Transverse colon (tissue), 4 donors: ENCODE measurements around the gene CYP46A1.

Experiments used
- EP300 ChIP-seq: sonication (generic); formaldehyde crosslinking; IDR thresholded peaks from one replicate; pipeline ENCODE4 v1.6.1; 2017; ENCODE audit warnings: antibody characterized with exemption, low read depth
- POLR2AphosphoS5 ChIP-seq, 3 donors: sonication (generic); formaldehyde crosslinking; IDR thresholded peaks; one replicate each; pipeline ENCODE4 v1.6.1; 2016; ENCODE audit warnings: antibody characterized with exemption in 3 of 3
- TF ChIP-seq, protein P1 (sequence below), 5 experiments: fragments of 200-600 bp in 3 of 5; fragments of 450-650 bp in 2 of 5; sonication (generic) in 3 of 5; IDR thresholded peaks; 1 replicate in 2 of 5; 2 replicates in 3 of 5; pipeline ENCODE4 v1.5.1; 2016 to 2017; ENCODE audit warnings: antibody characterized with exemption in 5 of 5, inconsistent platforms in 3 of 5, mild to moderate bottlenecking in 2 of 5, moderate library complexity in 1 of 5

- TF ChIP-seq, protein P1, sequence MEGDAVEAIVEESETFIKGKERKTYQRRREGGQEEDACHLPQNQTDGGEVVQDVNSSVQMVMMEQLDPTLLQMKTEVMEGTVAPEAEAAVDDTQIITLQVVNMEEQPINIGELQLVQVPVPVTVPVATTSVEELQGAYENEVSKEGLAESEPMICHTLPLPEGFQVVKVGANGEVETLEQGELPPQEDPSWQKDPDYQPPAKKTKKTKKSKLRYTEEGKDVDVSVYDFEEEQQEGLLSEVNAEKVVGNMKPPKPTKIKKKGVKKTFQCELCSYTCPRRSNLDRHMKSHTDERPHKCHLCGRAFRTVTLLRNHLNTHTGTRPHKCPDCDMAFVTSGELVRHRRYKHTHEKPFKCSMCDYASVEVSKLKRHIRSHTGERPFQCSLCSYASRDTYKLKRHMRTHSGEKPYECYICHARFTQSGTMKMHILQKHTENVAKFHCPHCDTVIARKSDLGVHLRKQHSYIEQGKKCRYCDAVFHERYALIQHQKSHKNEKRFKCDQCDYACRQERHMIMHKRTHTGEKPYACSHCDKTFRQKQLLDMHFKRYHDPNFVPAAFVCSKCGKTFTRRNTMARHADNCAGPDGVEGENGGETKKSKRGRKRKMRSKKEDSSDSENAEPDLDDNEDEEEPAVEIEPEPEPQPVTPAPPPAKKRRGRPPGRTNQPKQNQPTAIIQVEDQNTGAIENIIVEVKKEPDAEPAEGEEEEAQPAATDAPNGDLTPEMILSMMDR (IDR thresholded peaks at IDR 0.05), result no peak
- TF ChIP-seq EP300 (no peak), POLR2AphosphoS5 (IDR thresholded peaks at IDR 0.05) (no peak)
These were observed 1.1 kb downstream of the CYP46A1 start for GRCh38 chr14:99685151-99685591.
